NK-92 (cell line): ENCODE data around the gene COL4A6.

Experiments used
- DNase-seq: peaks from one replicate; lab custom pipeline; 2025; ENCODE audit not compliant: unreplicated experiment; lab: John Stamatoyannopoulos, UW

COL4A6 gene

DNA sequence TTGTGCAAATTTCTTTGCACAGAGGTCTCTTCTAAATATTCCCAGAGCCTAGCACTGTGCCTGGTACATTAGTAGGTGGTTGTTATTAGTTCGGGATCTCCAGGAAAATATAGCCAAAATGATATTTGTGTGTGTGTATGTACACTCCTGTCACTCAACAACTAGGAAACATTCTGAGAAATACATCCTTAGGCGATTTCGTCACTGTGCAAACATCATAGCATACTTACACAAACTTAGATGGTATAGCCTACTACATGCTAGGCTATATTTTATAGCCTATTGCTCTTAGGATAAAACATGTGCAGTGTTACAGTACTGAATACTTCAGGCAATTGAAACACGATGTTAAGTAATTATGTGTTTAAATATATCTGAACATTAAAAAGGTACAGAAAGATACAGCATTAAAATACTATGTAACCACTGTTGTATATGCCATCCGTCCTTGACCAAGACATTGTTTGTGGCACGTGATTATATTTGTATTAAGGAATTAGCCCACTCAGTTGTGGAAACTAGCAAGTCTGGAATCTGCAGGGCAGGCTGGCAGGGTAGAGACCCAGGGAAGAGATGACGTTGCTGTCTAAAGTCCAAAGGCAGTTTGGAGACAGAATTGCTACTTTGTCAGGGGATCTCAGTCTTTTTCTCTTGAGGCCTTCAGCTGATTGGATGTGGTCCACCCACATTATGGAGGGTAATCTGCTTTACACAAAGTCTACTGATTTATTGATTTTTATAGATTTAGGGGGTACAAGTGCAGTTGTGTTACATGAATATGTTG, 106.9 kb downstream of the COL4A6 start:
- no peak for DNase-seq

DNA sequence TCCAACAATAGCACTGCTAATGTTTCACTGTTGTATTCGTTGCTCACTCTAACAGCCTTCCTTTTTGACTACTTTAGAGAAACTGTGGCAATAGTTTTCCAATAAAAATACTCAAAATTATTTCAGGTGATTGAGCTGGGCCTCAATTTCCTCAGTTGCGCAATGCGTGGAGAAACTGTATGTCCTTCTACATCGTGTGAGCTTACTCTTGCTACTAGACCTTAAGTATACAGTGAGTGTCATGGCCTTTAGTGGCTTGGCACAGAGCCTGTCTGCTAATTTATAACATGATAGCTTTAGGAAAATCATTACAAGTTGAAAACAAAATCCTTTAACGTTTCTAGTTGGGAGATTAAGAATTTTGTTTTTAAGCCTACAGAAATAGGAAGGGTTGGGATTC, 114.5 kb downstream of the COL4A6 start:
- no peak for DNase-seq

DNA sequence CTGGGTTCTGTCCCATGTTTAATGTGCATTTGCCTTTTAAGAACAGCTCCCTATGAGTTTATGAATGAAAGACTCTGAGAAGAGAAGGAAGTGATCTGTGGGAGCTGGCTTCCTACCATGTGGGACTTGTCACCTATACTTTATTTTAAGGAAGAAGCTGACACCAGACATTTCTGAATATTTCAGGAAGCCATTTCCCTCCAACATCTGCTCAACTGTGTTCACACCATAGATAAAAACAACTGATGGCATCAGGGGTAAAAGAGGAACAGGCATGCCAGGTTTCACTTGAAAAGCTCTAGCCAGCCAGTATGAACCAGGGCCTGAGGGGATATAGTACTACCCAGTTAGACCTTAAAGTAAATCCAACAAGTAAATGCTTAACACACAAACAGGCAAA, 116.0 kb downstream of the COL4A6 start:
- DNase-seq = no peak

DNA sequence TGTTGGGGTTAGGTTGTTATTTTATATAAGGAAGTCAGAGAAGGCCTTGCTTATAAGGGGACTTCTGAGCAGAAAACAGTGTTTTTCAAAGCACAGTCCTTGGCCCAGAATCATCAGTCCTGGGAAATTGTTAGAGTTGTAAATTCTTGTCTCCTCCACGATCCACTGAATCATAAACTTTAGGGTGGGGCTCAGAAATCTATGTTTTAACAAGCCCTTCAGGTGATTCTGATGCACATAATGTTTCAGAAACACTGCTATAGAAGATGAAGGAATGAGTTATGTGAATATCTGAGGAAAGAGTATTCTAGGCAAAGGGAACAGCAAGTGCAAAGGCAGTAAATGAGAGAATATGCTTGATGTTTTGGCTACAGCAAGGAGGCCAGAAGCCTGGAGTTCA, 121.8 kb downstream of the COL4A6 start:
- DNase-seq = no peak

GRCh38 chrX:108313669-108314068, 124.6 kb downstream of the COL4A6 start:
- DNase-seq = no peak

DNA sequence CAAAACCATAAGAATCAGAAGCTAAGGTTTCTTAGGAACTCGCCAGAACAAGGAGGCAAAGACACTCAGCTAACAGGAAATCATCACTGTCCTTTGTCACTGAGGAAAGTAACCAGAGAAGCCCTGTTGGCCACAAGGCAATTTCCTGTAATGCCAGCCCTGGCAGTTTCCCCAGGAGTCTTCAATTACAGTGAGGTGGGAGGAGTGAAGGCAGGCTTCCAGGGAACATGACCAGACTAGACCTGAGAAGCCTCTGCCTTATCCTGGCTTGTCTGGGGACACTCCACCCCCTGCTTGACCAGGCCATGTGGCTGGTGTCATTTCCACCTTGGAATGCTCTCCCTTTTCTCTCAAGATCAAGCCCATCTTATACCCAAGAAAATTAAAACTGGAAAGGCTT, 125.3 kb downstream of the COL4A6 start:
- no peak for DNase-seq

DNA sequence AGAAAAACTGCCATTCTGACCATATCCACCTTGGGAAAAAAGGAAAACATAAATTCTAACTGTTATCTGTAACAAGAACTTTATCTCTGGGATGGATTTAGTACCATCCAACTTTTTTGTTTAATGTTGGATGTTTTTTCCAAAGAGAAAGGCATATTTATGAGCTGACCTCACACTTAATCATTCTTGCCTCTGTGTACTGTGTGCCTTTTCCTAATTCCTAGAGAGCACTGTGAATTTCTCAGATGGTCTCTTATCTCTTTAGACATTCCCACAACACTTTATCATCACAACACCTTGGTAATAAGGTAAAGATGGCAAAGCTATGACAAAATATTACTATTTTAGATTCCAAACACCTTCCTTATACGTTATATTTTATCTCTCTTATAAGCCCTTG, 126.2 kb downstream of the COL4A6 start:
- no peak for DNase-seq

DNA sequence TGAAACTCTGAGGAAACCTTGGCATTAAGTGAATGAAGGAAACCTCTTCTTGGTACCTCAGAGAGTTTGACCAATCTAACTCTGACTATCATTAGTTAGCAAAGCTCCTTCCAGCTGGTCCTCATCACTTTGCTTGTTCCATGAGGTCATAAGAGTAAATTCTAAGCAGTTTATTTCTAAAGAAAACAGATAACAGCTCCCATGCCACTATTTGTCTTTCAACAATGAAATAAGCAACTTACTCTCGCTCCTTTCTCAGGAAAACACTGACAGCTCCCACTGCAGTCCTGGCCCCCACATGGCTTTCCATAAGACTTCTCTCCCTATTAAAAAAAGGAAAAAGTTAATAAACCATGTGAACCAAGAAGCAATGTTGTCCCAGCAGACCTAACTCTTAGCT, 127.7 kb downstream of the COL4A6 start:
- DNase-seq = no peak

DNA sequence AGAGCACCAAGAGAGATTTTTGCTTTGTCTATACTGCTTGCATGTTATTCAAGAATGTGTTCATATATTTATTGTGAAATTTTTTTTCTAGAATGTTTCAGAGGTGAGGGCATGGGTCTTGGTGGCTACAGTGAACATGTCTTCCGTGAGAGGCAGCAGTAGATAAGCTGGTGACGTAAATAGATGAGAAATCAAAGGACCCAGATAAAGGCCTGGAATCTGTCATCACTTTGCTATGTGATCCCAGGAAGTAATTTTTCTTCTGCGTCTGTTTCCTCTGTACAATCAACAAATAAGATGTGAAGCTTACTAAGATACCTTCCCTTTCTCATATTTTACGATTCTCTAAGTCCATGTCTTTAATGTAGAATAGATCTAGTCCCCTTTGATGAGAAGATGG, 129.1 kb downstream of the COL4A6 start:
- no peak for DNase-seq

GRCh38 chrX:108307132-108308085, 130.8 kb downstream of the COL4A6 start:
- DNase-seq = no peak

GRCh38 chrX:108306086-108306485, 132.1 kb downstream of the COL4A6 start:
- no peak for DNase-seq

DNA sequence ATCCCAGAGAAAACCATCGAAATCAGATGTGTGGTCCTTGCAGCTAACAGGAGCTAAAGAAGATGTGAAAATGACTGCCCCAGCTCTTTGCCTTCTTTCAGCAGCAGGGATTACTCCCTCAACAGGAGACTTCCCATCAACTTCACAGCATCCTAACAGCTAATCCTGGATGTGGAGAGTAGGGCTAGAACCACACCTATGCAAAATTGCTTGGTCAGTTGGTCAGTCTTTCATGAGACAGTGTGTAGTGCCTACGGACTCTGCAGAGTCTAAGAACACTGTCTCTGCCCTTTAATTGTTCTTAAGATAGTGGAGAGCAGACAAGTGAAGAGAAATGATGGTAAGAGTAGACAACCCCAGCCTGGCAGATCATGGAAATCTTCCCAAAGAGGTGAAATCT, 133.5 kb downstream of the COL4A6 start:
- no peak for DNase-seq

DNA sequence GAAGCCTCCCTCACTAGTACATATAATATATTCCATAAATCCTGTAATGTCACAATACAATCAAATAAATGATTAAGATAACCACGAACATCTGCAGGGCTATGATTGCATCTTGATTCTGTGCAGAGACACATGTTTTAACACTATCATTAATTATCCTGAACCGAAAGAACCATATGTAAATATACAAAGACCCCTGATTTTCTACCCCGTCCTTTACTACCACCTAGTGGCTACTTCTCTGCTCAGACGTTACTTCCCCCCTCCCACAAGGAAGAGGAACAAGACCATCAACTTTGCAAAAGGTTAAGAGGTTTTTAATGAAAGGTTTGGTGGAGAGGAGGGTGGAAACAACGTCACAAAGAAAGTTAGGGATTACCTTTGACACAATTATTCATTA, 134.0 kb downstream of the COL4A6 start:
- DNase-seq = no peak

- DNase-seq = no peak
Observed at GRCh38 chrX:108303682-108304081, 134.5 kb downstream of the COL4A6 start.

DNA sequence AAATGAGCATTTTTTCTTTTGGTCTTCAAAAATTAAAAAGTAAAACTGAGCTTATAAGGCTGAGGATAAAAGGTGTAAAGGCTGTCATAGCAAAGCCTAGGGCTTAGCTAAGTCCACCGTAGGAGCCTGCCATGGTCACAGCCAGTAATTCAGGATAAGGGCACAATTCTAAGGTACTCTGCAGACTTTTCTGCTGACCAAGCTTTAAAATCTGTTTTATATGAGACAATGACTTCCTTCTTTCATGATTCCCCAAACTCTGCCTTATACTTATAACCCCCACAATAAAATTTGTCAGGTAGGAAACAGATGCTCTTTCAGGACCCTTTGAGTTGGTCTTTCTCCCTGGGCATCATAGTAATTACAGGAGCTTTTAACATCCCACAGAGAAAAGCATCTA, 138.5 kb downstream of the COL4A6 start:
- DNase-seq = no peak

DNA sequence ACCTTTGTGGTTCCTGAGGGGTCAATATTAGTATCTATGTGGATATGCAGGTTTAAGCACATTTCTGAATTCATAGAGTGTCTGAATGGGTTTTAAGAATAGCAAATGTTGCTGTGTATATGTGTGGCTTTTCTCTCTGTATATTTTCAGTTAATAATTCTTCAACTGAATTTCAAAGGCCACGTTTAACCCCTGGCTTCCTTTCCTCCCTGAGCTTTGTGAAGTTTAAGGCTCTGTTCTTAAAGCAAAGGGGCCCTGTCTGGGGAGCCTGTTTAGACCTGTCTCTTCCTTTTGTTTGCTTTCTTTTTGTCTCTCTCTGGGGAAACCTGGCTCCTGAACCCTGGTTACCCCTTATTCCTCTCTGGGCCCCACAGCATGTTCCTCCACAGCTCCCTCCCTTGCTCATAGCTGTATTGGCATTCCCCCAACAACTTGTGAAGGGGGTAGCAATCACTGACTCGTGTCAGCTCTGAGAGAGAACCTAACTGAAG, 139.1 kb downstream of the COL4A6 start:
- no peak for DNase-seq

DNA sequence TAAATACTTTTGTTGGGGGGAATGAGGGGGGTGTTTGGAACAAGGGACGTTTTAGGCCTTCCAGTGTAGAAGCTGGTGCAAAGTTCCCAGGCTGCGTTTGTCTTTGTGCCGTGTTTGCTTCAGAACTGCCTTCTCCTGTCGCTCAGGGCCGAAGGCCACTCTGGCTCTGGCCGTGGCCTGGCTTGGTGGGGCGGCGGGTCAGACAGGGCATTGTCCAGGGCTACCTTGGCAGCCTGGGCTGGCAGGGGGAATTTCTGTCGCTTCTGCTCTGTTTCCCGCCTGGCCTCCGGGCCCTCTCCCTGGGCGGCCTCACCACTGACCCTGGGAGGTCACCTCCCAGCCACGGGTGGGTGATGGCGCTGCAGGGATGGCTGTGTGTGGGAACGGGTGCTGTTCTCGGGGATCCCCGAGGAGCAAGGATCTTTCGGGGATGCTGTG, 140.0 kb downstream of the COL4A6 start:
- no peak for DNase-seq

- no peak for DNase-seq
Observed at GRCh38 chrX:108297290-108297689, 140.9 kb downstream of the COL4A6 start.

DNA sequence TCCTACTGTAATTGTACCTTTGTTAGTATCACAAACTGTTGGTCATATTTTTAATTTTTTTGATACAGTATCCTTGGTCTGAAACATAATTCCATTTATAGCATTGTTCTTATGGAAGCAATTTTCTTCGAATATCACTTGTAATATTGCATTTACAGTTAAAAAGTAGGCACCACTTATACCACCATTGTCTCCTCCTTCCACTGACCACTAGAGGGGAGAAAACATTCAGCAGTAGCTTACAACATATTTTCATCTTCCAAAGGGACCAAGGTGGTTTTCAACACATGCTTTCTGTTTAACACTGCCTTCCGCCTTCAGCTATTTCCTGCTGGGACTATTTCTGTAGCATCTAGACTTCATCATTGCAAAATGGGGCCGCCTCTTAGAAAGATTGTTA, 146.2 kb downstream of the COL4A6 start:
- no peak for DNase-seq

- DNase-seq = no peak
Observed at GRCh38 chrX:108285918-108286317, 152.3 kb downstream of the COL4A6 start.

DNA sequence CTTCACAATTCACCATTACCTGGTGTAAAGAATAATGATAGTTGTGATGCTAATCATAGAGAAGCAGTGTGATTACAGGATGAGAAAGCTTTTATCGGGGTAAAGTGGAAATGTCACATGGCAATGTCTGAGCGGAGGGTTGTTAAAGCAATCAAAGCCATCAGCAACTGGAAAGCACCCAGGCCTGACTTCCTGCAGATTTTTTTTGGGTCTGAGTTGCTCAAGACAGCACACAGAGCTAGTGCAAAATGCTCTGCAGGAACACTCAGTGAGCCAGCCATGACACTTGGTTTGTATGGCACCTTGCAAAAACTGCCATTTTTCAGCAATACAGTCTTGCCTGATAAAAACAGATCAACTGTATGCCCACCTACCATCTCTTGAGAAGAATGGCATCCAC, 152.9 kb downstream of the COL4A6 start:
- DNase-seq = no peak

GRCh38 chrX:108275732-108276131, 162.5 kb downstream of the COL4A6 start:
- DNase-seq = no peak
